HepG2 (cell line): ENCODE measurements around the gene CLDN4. TPM values are rescaled to one million over a fixed set of nuclear protein-coding genes. Genes with fewer than 3 reads are reported as not detected.
A peak's percentile ranks its signal among the peaks of the same experiment; 100 is the strongest.

Source experiments
- ATAC-seq: fragments of 200-7000 bp; cut with Tn5 transposase; 3 replicates; pipeline ENCODE4 v1.9.1; 2020; ENCODE audit warnings: mild to moderate bottlenecking, moderate library complexity
- BruUV-seq: library from RNA; stranded (reverse); fragments of 400-500 nt; replicated peaks from 2 replicates; lab custom pipeline; 2021; lab: Mats Ljungman, UMichigan
- CTCF ChIA-PET: fragments of 300-600 bp; formaldehyde crosslinking; extraction: SDS; loops from one replicate; lab custom pipeline; 2021; ENCODE audit warnings: low total read pairs, inconsistent platforms, low intra/inter-chr PET ratio; lab: Yijun Ruan, JAX
- POLR2A ChIA-PET: fragments of 350-600 bp; sonication (Branson Sonifier 250); formaldehyde crosslinking; loops from one replicate; lab custom pipeline; 2020; ENCODE audit warnings: antibody characterized with exemption, inconsistent platforms; lab: Yijun Ruan, JAX
- DNase-seq: peaks from one replicate; pipeline ENCODE4 v3.0.0-alpha.2; 2015; ENCODE audit warnings: low spot score
- FAIRE-seq: peaks from 3 replicates; lab custom pipeline; 2011; peaks lifted over from hg19 to GRCh38; lab: Jason Lieb, UNC
- H2AFZ ChIP-seq: one replicate; pipeline ENCODE4 v1.6.1; 2011; ENCODE audit warnings: low read length, inconsistent platforms
- H3K27ac ChIP-seq: fragments of 300-600 bp; 3 replicates; pipeline ENCODE4 v1.8.0; 2011; ENCODE audit warnings: mixed run types, mild to moderate bottlenecking, mixed read lengths, low read length, inconsistent platforms; ENCODE audit not compliant: insufficient read depth; ENCODE audit errors: extremely low read length
- H3K27me3 ChIP-seq, 2 experiments: fragments of 200-600 bp in 1 of 2; 2 replicates in 1 of 2; 3 replicates in 1 of 2; pipeline versions ENCODE4 v1.6.0 to v1.8.0; 2011; ENCODE audit warnings: low read length in 2 of 2, mild to moderate bottlenecking in 2 of 2, moderate library complexity in 2 of 2, inconsistent platforms in 1 of 2; ENCODE audit not compliant: insufficient read depth in 2 of 2, control insufficient read depth in 1 of 2
- H3K36me3 ChIP-seq, 2 experiments: fragments of 200-600 bp in 1 of 2; replicated peaks in 1 of 2; 2 replicates in 1 of 2; 3 replicates in 1 of 2; pipeline versions ENCODE4 v1.5.1 to v1.8.0; 2011; ENCODE audit warnings: low read length in 2 of 2, inconsistent platforms in 1 of 2; ENCODE audit not compliant: insufficient read depth in 2 of 2, control insufficient read depth in 1 of 2
- H3K4me1 ChIP-seq: 2 replicates; pipeline ENCODE4 v1.5.1; 2012; ENCODE audit warnings: low read length, inconsistent platforms; ENCODE audit not compliant: insufficient read depth
- H3K4me2 ChIP-seq: 2 replicates; pipeline ENCODE4 v1.6.0; 2011; ENCODE audit warnings: low read depth, low read length, inconsistent platforms
- H3K4me3 ChIP-seq, 3 experiments: fragments of 200-600 bp in 1 of 3; sonication (generic), shearing (Covaris generic) in 1 of 3; replicated peaks in 1 of 3; 2 replicates each; pipeline ENCODE4 v1.5.1; 2011 to 2016; ENCODE audit warnings: low read length in 3 of 3, inconsistent platforms in 2 of 3, low read depth in 2 of 3, mild to moderate bottlenecking in 2 of 3, control low read depth in 1 of 3, mixed read lengths in 1 of 3; ENCODE audit not compliant: insufficient read depth in 1 of 3
- H3K79me2 ChIP-seq: one replicate; pipeline ENCODE4 v1.6.1; 2011; ENCODE audit warnings: low read length, inconsistent platforms; ENCODE audit not compliant: insufficient read depth
- H3K9ac ChIP-seq: 2 replicates; pipeline ENCODE4 v1.6.0; 2011; ENCODE audit warnings: mild to moderate bottlenecking, low read depth, low read length, inconsistent platforms; ENCODE audit not compliant: insufficient read depth
- H3K9me3 ChIP-seq: 2 replicates; pipeline ENCODE4 v1.5.1; 2012; ENCODE audit warnings: mild to moderate bottlenecking, low read length
- H4K20me1 ChIP-seq: 2 replicates; pipeline ENCODE4 v1.6.0; 2011; ENCODE audit warnings: inconsistent platforms, mild to moderate bottlenecking, low read length, moderate library complexity; ENCODE audit not compliant: insufficient read depth
- ELF3 ChIP-seq: IDR thresholded peaks from 2 replicates; pipeline ENCODE4 v1.6.1; 2016; ENCODE audit warnings: missing genetic modification reagents, missing compliant biosample characterization
- HCFC1 ChIP-seq: fragments of 150-350 bp; IDR thresholded peaks from 2 replicates; pipeline ENCODE4 v1.6.1; 2014; ENCODE audit warnings: low read depth, low read length
- MAZ ChIP-seq, 2 experiments: sonication (generic) in 1 of 2; formaldehyde crosslinking in 1 of 2; IDR thresholded peaks; 2 replicates each; pipeline versions ENCODE4 v1.5.0 to v1.6.1; 2012 to 2020; ENCODE audit warnings: low read depth in 2 of 2, mild to moderate bottlenecking in 2 of 2, borderline replicate concordance in 1 of 2, improper control_type of control experiment in 1 of 2, low read length in 1 of 2, missing genetic modification reagents in 1 of 2, moderate library complexity in 1 of 2
- MED1 ChIP-seq: sonication (generic); formaldehyde crosslinking; IDR thresholded peaks from 2 replicates; pipeline ENCODE4 v1.4.0; 2020; ENCODE audit warnings: missing genetic modification reagents
- NR1H2 ChIP-seq: sonication (generic); formaldehyde crosslinking; IDR thresholded peaks from 2 replicates; pipeline ENCODE4 v1.8.1; 2022; ENCODE audit warnings: low read depth, missing genetic modification reagents, borderline replicate concordance
- PATZ1 ChIP-seq: sonication (generic); formaldehyde crosslinking; IDR thresholded peaks from 2 replicates; pipeline ENCODE4 v1.4.0; 2020; ENCODE audit warnings: missing genetic modification reagents
- PAX8 ChIP-seq: sonication (generic); formaldehyde crosslinking; IDR thresholded peaks from 2 replicates; pipeline ENCODE4 v1.8.0; 2022; ENCODE audit warnings: mild to moderate bottlenecking, missing genetic modification reagents, borderline replicate concordance
- PHF20 ChIP-seq: sonication (generic); formaldehyde crosslinking; IDR thresholded peaks from 2 replicates; pipeline ENCODE4 v1.5.0; 2020; ENCODE audit warnings: mild to moderate bottlenecking, missing genetic modification reagents
- SPEN ChIP-seq: sonication (generic); formaldehyde crosslinking; IDR thresholded peaks from 2 replicates; pipeline ENCODE4 v1.5.1; 2020; ENCODE audit warnings: low read depth, mild to moderate bottlenecking, missing genetic modification reagents
- ZMYM4 ChIP-seq: sonication (generic); formaldehyde crosslinking; IDR thresholded peaks from 2 replicates; pipeline ENCODE4 v1.8.1; 2023; ENCODE audit warnings: mild to moderate bottlenecking, missing genetic modification reagents
- ZNF280D ChIP-seq: sonication (generic); formaldehyde crosslinking; IDR thresholded peaks from 2 replicates; pipeline ENCODE4 v1.5.1; 2020; ENCODE audit warnings: mild to moderate bottlenecking, missing genetic modification reagents
- ZNF44 ChIP-seq: sonication (generic); formaldehyde crosslinking; IDR thresholded peaks from 2 replicates; pipeline ENCODE4 v1.5.1; 2020; ENCODE audit warnings: mild to moderate bottlenecking, missing genetic modification reagents
- ZNF766 ChIP-seq: sonication (generic); formaldehyde crosslinking; IDR thresholded peaks from 2 replicates; pipeline ENCODE4 v1.5.0; 2020; ENCODE audit warnings: missing genetic modification reagents, borderline replicate concordance
- WGBS: methylation state at CpG from one replicate; pipeline ENCODE4 v1.1.6; 2017; ENCODE audit warnings: low lambda C conversion rate; 5-methylcytosine and 5-hydroxymethylcytosine counted together
- in situ Hi-C: cut with HindIII; loops from 2 replicates; pipeline ENCODE4 v1.10.0; 2017; ENCODE audit warnings: low pct_unique_long_range_greater_than_20kb; ENCODE audit not compliant: extremely low pct_ligation_motif_present
- intact Hi-C: fragments of 100-400 bp; cut with micrococcal nuclease; formaldehyde crosslinking; loops from one replicate; pipeline ENCODE4 v1.10.0; 2022; ENCODE audit not compliant: unreplicated experiment
- polyA plus RNA-seq, 8 experiments: library from polyadenylated mRNA; depleted of rRNA in 3 of 8; stranded (reverse) in 7 of 8; unstranded in 1 of 8; fragments of >200 nt; fragmentation: Illumina TruSeq in 4 of 8; extraction: Trizol in 4 of 8; gene quantifications; 2 replicates each; pipeline versions ENCODE4 v1.2.1 to v1.2.3, GENCODE V29; 2011 to 2016; ENCODE audit warnings: low read depth in 4 of 8, missing spikeins in 1 of 8, mixed read lengths in 1 of 8; ENCODE audit not compliant: insufficient read depth in 1 of 8
- total RNA-seq, 5 experiments: library from RNA; depleted of rRNA; stranded (reverse); fragments of >200 nt; fragmentation: Illumina TruSeq; extraction: Trizol; gene quantifications; 2 replicates each; pipeline ENCODE4 v1.2.3, GENCODE V29; 2016; ENCODE audit warnings: low read depth in 1 of 5
- TF ChIP-seq, protein P1 (sequence below): sonication (generic); formaldehyde crosslinking; IDR thresholded peaks from 2 replicates; pipeline ENCODE4 v1.4.0; 2020; ENCODE audit warnings: mild to moderate bottlenecking, missing genetic modification reagents

The CLDN4 gene
- total and polyA plus RNA-seq, 2 of the 13 experiments (the other 11 are each of a cell fraction or from before 2014, with no cell fraction given) = 28.2 to 35.7 TPM

DNA sequence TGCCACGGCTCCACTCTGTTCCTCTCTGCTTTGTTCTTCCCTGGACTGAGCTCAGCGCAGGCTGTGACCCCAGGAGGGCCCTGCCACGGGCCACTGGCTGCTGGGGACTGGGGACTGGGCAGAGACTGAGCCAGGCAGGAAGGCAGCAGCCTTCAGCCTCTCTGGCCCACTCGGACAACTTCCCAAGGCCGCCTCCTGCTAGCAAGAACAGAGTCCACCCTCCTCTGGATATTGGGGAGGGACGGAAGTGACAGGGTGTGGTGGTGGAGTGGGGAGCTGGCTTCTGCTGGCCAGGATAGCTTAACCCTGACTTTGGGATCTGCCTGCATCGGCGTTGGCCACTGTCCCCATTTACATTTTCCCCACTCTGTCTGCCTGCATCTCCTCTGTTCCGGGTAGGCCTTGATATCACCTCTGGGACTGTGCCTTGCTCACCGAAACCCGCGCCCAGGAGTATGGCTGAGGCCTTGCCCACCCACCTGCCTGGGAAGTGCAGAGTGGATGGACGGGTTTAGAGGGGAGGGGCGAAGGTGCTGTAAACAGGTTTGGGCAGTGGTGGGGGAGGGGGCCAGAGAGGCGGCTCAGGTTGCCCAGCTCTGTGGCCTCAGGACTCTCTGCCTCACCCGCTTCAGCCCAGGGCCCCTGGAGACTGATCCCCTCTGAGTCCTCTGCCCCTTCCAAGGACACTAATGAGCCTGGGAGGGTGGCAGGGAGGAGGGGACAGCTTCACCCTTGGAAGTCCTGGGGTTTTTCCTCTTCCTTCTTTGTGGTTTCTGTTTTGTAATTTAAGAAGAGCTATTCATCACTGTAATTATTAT, 1.2 kb downstream of the CLDN4 start (continued):
- TF ChIP-seq PATZ1 (CRISPR knock-in tag) (peak; percentile 68; the same call in 1 of the 2 replicates), ELF3 (CRISPR knock-in tag) (peak; percentile 10; the same call in 1 of the 2 replicates), SPEN (0 out of 2 replicates have a peak, but pooled peaks have one; percentile 61)
- TF ChIP-seq, protein P1, sequence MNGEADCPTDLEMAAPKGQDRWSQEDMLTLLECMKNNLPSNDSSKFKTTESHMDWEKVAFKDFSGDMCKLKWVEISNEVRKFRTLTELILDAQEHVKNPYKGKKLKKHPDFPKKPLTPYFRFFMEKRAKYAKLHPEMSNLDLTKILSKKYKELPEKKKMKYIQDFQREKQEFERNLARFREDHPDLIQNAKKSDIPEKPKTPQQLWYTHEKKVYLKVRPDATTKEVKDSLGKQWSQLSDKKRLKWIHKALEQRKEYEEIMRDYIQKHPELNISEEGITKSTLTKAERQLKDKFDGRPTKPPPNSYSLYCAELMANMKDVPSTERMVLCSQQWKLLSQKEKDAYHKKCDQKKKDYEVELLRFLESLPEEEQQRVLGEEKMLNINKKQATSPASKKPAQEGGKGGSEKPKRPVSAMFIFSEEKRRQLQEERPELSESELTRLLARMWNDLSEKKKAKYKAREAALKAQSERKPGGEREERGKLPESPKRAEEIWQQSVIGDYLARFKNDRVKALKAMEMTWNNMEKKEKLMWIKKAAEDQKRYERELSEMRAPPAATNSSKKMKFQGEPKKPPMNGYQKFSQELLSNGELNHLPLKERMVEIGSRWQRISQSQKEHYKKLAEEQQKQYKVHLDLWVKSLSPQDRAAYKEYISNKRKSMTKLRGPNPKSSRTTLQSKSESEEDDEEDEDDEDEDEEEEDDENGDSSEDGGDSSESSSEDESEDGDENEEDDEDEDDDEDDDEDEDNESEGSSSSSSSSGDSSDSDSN (CRISPR knock-in tag) = no peak

GRCh38 chr7:73832806-73833205, 2.0 kb downstream of the CLDN4 start:
- peak overlapping the region; percentile 98 for H3K4me2 ChIP-seq
- intact Hi-C loops = no loop called here
- CTCF ChIA-PET = no interaction called here
- no peak overlapping the region for H2AFZ ChIP-seq
- no TSS peak for BruUV-seq
- H3K27ac ChIP-seq = peak overlapping the region; percentile 42
- H3K4me3 ChIP-seq = peak overlapping the region; percentile 70 to 83 (median 75); a peak in 5 of 6 replicates
- H3K79me2 ChIP-seq = peaks cover 12% of the 10 kb centered on the region
- no peak for DNase-seq
- no peaks in the 10 kb centered on the region for H3K36me3 ChIP-seq
- H3K9me3 ChIP-seq = no peaks in the 10 kb centered on the region
- ATAC-seq = no peak
- H3K9ac ChIP-seq = peak overlapping the region; percentile 46; the same call in 1 of the 2 replicates
- H3K4me1 ChIP-seq = peaks cover 55% of the 10 kb centered on the region
- in situ Hi-C loops = no loop called here
- no peak for FAIRE-seq
- H4K20me1 ChIP-seq = no peaks in the 10 kb centered on the region
- no peaks in the 10 kb centered on the region; a peak in 1 of 5 replicates for H3K27me3 ChIP-seq
- POLR2A ChIA-PET = interaction anchor here (0.9 to 5.5 kb wide), 4 partner anchors 9 to 18 kb away, joined by 3 to 55 read pairs (median 4); partner anchors contain the start of gene METTL27
- WGBS = 5% methylated on average over 13 of the region's 13 CpGs
- no peak for TF ChIP-seq ZMYM4 (CRISPR knock-in tag)
- no peak for TF ChIP-seq MED1 (CRISPR knock-in tag)
- TF ChIP-seq ZNF280D = no peak
- no peak for TF ChIP-seq MAZ (IDR thresholded peaks at IDR 0.05; ENCODE audit: borderline replicate concordance, low read depth, low read length)
- no peak for TF ChIP-seq MAZ (CRISPR knock-in tag; IDR thresholded peaks at IDR 0.05; ENCODE audit: low read depth)
- TF ChIP-seq HCFC1 = no peak
- no peak for TF ChIP-seq PHF20
- TF ChIP-seq PAX8 = no peak
- TF ChIP-seq ZNF44 (CRISPR knock-in tag) = no peak
- TF ChIP-seq ZNF766 (CRISPR knock-in tag) = no peak
- TF ChIP-seq NR1H2 = no peak
